VCaP (cell line): Measurements from ENCODE around the gene BICRA.

Experiments used
- H3K27ac ChIP-seq: fragments of 450-650 bp; 2 replicates; pipeline ENCODE4 v1.5.1; 2017
- TF ChIP-seq, protein P1 (sequence below): fragments of 450-650 bp; conservative IDR thresholded peaks from 2 replicates; pipeline ENCODE4 v1.5.1; 2017; ENCODE audit warnings: mild to moderate bottlenecking, moderate library complexity

BICRA gene

DNA sequence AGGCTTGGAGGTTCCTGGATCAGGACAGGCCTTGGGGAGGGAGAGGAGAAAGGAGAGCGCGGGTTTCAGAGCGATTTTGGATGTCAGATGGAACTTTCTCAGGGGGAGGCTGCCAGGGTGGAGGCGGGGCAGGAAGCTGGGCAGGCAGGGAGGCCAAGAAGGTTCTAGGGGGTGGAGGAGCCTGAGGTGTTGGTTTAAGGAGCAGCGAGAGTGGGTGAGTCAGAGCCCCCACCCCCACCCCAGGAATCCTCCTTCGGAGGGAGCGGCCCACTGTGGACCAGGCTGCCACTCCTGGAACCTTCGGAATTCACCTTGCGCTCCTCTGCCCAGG lies 120.5 kb downstream of the BICRA start:
- H3K27ac ChIP-seq, result no peak overlapping the region
- TF ChIP-seq, protein P1, sequence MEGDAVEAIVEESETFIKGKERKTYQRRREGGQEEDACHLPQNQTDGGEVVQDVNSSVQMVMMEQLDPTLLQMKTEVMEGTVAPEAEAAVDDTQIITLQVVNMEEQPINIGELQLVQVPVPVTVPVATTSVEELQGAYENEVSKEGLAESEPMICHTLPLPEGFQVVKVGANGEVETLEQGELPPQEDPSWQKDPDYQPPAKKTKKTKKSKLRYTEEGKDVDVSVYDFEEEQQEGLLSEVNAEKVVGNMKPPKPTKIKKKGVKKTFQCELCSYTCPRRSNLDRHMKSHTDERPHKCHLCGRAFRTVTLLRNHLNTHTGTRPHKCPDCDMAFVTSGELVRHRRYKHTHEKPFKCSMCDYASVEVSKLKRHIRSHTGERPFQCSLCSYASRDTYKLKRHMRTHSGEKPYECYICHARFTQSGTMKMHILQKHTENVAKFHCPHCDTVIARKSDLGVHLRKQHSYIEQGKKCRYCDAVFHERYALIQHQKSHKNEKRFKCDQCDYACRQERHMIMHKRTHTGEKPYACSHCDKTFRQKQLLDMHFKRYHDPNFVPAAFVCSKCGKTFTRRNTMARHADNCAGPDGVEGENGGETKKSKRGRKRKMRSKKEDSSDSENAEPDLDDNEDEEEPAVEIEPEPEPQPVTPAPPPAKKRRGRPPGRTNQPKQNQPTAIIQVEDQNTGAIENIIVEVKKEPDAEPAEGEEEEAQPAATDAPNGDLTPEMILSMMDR, result no peak

DNA sequence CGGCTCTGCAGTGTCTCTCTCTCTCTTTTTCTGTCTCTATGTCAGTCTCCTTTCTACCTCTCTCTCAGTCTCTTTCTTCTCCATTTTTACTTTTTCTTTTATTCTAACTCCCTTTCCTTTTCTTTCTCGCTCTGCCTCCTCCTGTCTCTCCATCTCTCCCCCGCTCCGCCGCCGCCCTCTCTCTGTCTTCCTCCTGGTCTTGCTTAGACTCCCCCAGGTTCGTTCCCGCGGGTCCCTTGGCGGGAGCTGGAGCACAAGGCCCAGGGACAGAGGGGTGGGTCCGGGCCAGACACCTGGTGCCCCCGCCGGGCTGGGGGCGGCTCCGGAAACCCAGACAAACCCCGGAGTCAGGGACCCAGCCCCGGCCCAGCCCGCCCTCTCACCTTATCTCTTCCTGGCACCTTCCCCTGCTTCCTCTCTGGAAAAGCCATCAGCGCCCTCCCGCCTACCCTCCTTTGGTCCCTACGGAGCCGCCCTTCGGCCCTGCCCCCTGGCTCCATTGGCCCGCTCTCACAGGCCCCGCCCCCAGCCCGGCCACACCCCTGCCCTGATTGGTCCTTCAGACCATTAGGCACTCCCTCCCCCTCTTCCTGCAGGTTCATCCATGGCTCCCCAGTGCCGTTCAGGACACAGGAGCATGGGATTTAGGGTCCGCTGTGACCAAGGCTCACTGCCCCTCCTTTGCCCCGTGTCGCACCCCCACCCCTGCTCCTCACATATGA lies 121.0 kb downstream of the BICRA start:
- no peak overlapping the region for H3K27ac ChIP-seq
- TF ChIP-seq, protein P1, result no peak

DNA sequence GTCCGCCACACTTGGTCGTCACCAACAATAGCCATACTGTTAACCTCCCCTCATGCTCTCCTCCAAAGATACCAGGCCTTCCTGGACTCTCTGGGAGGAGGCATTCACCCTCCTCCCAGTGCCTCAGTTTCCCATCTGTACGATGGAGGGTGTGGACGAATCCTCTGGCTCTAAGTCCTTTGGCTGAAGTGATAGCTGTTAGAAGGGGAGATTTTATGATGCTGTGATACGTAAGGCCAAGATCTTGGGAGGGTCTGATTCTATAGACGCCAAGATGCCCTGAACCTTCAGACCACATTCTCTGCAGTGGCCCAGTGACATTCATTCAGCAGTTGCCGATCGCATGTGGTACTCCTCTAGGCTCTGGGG lies 121.6 kb downstream of the BICRA start:
- TF ChIP-seq, protein P1, result no peak
- H3K27ac ChIP-seq, result no peak overlapping the region

DNA sequence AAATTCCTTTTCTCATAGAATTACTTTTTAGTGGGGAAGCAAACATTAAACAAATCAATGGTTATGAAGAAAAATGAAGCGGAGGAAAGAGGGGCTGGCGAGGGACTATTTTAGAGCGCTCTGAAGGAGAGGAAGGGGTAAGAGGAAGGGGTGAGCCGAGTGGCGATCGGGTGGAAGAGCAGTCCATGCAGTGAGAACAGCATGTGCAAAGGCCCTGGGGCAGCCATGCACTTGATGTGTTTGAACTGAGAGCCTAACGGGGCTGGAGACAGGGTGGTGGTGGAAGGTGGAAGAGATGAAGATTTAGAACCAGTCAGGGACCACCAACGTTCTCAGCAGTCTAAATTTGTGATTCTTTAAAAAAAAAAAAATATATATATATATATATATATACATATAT lies 122.0 kb downstream of the BICRA start:
- no peak overlapping the region for H3K27ac ChIP-seq
- TF ChIP-seq, protein P1, result no peak

DNA sequence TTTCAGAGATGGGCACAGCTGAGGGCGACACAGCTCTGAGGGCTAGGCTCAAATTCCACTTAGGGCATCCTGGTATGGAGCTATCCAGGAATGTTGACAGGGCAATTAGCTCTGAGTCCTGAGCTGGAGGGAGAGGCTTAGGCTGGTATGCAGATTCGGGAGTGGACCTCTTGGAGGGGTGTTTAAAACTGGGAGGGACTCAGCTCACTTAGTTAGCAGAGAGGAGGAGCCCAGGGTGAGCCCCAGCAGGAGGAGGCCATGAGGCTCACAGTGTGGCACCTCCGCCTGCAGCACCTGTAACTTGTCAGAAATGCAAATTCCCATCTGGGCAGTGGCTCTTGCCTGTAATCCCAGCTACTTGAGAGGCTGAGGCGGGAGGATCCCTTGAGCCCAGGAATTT lies 126.2 kb downstream of the BICRA start:
- H3K27ac ChIP-seq, result no peak overlapping the region
- TF ChIP-seq, protein P1, result no peak

DNA sequence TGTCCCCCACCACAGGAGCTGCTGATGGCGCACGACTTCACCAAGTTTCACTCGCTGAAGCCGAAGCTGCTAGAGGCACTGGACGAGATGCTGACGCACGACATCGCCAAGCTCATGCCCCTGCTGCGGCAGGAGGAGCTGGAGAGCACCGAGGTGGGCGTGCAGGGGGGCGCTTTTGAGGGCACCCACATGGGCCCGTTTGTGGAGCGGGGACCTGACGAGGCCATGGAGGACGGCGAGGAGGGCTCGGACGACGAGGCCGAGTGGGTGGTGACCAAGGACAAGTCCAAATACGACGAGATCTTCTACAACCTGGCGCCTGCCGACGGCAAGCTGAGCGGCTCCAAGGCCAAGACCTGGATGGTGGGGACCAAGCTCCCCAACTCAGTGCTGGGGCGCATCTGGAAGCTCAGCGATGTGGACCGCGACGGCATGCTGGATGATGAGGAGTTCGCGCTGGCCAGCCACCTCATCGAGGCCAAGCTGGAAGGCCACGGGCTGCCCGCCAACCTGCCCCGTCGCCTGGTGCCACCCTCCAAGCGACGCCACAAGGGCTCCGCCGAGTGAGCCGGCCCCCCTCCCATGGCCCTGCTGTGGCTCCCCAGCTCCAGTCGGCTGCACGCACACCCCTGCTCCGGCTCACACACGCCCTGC lies 132.1 kb downstream of the BICRA start:
- no peak overlapping the region for H3K27ac ChIP-seq
- TF ChIP-seq, protein P1, result no peak

DNA sequence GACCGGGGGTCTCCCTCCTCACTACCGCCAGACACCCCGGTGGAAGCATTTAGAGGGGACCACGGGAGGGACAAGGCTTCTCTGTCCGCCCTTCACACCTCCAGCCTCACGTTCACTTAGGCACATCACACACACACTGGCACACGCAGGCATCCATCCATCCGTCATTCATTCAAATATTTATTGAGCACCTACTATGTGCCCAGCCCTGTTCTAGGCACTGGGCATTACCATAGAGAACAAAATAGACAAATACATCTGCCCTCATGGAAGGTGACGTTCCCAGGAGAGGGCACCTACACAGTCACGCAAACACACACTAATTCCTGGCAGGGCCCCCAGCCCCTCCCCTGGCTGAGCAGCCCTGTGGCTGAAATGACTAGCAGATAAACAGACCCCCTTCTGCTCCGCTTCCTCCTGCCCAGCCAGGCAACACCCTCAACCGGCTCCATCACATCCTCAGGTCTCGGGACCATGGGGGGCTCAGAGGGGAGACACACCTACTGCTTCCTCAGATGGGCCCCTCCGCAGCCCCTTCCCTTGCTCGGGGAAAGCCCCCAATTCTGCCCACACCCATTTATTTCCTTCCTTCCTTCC lies 132.7 kb downstream of the BICRA start:
- H3K27ac ChIP-seq, result no peak overlapping the region
- TF ChIP-seq, protein P1, result no peak
